ENCODE results near the gene ASB18. TPM values are rescaled to one million over a fixed set of nuclear protein-coding genes. Genes with fewer than 3 reads are reported as not detected.

ASB18 gene
- total and polyA plus RNA-seq, 2 donors (not counting 3 experiments of a cell fraction or from before 2014, with no cell fraction given) = not detected

DNA sequence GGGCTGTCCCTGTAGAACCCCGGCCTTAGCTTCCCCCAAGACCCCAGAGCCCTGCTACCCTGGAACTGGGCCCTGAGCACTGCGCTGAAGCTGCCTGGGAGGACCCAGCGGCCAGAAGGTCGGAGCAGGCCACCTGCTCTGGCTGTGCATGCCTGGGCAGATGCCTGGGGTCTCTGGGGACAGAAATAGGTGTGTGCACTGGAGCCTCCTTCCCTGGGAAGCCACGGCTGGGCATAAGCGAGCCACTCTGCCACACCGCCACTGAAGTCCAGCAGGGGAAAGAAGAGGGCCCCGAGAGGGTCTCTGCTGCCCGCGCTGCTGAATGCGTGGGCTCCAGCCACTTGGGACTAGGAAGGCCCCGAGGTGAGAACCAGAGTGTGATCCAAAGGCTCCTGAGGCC is 102.7 kb downstream of the ASB18 start:
- H4K20me1 ChIP-seq (replicated peaks; ENCODE audit: control insufficient read depth, extremely low read depth, insufficient read depth, low read length) = no peaks in the 10 kb centered on the region
- CTCF ChIA-PET = interaction anchor here (1.4 to 2.6 kb wide), 3 partner anchors 14 to 382 kb away, joined by 4 to 10 read pairs (median 7); no protein-coding TSS in a partner anchor
- no peaks in the 10 kb centered on the region for H3K9me1 ChIP-seq (replicated peaks; ENCODE audit: control insufficient read depth, extremely low read depth, insufficient read depth, low read length)
- TF ChIP-seq, protein P1, sequence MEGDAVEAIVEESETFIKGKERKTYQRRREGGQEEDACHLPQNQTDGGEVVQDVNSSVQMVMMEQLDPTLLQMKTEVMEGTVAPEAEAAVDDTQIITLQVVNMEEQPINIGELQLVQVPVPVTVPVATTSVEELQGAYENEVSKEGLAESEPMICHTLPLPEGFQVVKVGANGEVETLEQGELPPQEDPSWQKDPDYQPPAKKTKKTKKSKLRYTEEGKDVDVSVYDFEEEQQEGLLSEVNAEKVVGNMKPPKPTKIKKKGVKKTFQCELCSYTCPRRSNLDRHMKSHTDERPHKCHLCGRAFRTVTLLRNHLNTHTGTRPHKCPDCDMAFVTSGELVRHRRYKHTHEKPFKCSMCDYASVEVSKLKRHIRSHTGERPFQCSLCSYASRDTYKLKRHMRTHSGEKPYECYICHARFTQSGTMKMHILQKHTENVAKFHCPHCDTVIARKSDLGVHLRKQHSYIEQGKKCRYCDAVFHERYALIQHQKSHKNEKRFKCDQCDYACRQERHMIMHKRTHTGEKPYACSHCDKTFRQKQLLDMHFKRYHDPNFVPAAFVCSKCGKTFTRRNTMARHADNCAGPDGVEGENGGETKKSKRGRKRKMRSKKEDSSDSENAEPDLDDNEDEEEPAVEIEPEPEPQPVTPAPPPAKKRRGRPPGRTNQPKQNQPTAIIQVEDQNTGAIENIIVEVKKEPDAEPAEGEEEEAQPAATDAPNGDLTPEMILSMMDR (IDR thresholded peaks at IDR 0.05; ENCODE audit: extremely low read depth in 1 of 2, insufficient read depth in 1 of 2, low read depth in 1 of 2, low read length in 2 of 2) = no peak
- no peak for TF ChIP-seq JUN (IDR thresholded peaks at IDR 0.05; ENCODE audit: borderline replicate concordance, insufficient read depth, insufficient read length, low read depth)
- TF ChIP-seq, protein P2, sequence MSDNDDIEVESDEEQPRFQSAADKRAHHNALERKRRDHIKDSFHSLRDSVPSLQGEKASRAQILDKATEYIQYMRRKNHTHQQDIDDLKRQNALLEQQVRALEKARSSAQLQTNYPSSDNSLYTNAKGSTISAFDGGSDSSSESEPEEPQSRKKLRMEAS (IDR thresholded peaks at IDR 0.05; ENCODE audit: insufficient read depth, insufficient read length) = no peak
- TF ChIP-seq FOS (IDR thresholded peaks at IDR 0.05; ENCODE audit: borderline replicate concordance, insufficient read depth, low read length) = no peak
- no peak for TF ChIP-seq MYC (IDR thresholded peaks at IDR 0.05; ENCODE audit: low read depth, low read length)
- no peaks in the 10 kb centered on the region for H3K79me2 ChIP-seq (ENCODE audit: control insufficient read depth, insufficient read depth, low read length)
- FAIRE-seq (no peak), DNase-seq (ENCODE audit: low read depth, low spot score) (no peak)
- intact Hi-C loops (cut with micrococcal nuclease) (no loop called here), dilution Hi-C loops (cut with MboI; ENCODE audit: extremely low pct_ligation_motif_present, low sequenced_read_pairs) (no loop called here)
- H3K27ac ChIP-seq (ENCODE audit: insufficient read depth, low read depth, low read length) = no peak overlapping the region
- no peak overlapping the region for H2AFZ ChIP-seq (ENCODE audit: low read depth, low read length)
- BruUV-seq (replicated peaks) = no TSS peak
- H3K4me3 ChIP-seq (replicated peaks in 1 of 3; ENCODE audit: insufficient read depth in 1 of 3, low read depth in 1 of 3, low read length in 3 of 3) = no peak overlapping the region
- peaks cover 10% of the 10 kb centered on the region for H3K4me1 ChIP-seq (ENCODE audit: control insufficient read depth, extremely low read depth, insufficient read depth, low read length)
- no peaks in the 10 kb centered on the region for H3K9me3 ChIP-seq (replicated peaks; ENCODE audit: control insufficient read depth, insufficient read depth, low read length)
- H3K36me3 ChIP-seq (ENCODE audit: control insufficient read depth in 2 of 2, extremely low read depth in 1 of 2, insufficient read depth in 2 of 2, low read length in 2 of 2) = no peaks in the 10 kb centered on the region
- H3K4me2 ChIP-seq (ENCODE audit: insufficient read depth, low read length) = no peak overlapping the region
- no peak overlapping the region for H3K9ac ChIP-seq (replicated peaks; ENCODE audit: extremely low read depth, insufficient read depth, low read length)
- peaks cover 0 to 10% of the 10 kb centered on the region in 2 experiments for H3K27me3 ChIP-seq (ENCODE audit: control insufficient read depth in 2 of 2, insufficient read depth in 2 of 2, low read length in 2 of 2)
- POLR2A ChIA-PET = no interaction called here

DNA sequence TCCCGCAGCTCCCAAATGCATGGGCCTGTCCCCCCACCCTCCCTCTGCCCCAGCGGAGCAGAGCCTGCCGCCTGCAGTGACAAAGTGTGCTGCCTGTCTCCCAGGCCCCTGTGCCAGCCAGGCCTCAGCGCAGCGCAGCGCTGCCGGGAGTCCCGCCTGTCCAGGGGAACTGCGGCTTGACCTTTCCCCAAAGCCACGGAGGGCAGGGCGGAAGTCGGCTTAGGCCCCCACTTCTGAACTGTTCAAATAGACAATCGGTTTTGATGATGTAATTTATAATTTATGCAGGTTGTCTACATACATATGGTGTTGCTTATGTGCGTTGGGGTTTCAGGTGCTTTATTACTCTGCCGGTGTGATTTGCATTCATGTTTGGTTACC is 103.1 kb downstream of the ASB18 start:
- Histone ChIP-seq H3K9ac (replicated peaks; ENCODE audit: extremely low read depth, insufficient read depth, low read length) (no peak overlapping the region), H3K79me2 (ENCODE audit: control insufficient read depth, insufficient read depth, low read length) (no peaks in the 10 kb centered on the region), H3K9me1 (replicated peaks; ENCODE audit: control insufficient read depth, extremely low read depth, insufficient read depth, low read length) (no peaks in the 10 kb centered on the region), H3K4me2 (ENCODE audit: insufficient read depth, low read length) (no peak overlapping the region), H3K9me3 (replicated peaks; ENCODE audit: control insufficient read depth, insufficient read depth, low read length) (no peaks in the 10 kb centered on the region), H3K27ac (ENCODE audit: insufficient read depth, low read depth, low read length) (no peak overlapping the region), H2AFZ (ENCODE audit: low read depth, low read length) (no peak overlapping the region), H4K20me1 (replicated peaks; ENCODE audit: control insufficient read depth, extremely low read depth, insufficient read depth, low read length) (no peaks in the 10 kb centered on the region), H3K27me3 (ENCODE audit: control insufficient read depth in 2 of 2, insufficient read depth in 2 of 2, low read length in 2 of 2) (peaks cover 0 to 10% of the 10 kb centered on the region in 2 experiments), H3K4me3 (replicated peaks in 1 of 3; ENCODE audit: insufficient read depth in 1 of 3, low read depth in 1 of 3, low read length in 3 of 3) (no peak overlapping the region), H3K36me3 (ENCODE audit: control insufficient read depth in 2 of 2, extremely low read depth in 1 of 2, insufficient read depth in 2 of 2, low read length in 2 of 2) (no peaks in the 10 kb centered on the region), H3K4me1 (ENCODE audit: control insufficient read depth, extremely low read depth, insufficient read depth, low read length) (peaks cover 8% of the 10 kb centered on the region)
- intact Hi-C loops (cut with micrococcal nuclease) = no loop called here
- no TSS peak for BruUV-seq (replicated peaks)
- dilution Hi-C loops (cut with MboI; ENCODE audit: extremely low pct_ligation_motif_present, low sequenced_read_pairs) = no loop called here
- no peak for TF ChIP-seq POLR2A (IDR thresholded peaks at IDR 0.05; ENCODE audit: low read depth, low read length)
- no peak for TF ChIP-seq POLR2AphosphoS5 (IDR thresholded peaks at IDR 0.05; ENCODE audit: insufficient read depth, low read depth, low read length)
- no peak for TF ChIP-seq GATA2 (IDR thresholded peaks at IDR 0.05; ENCODE audit: insufficient read depth, insufficient read length, low read depth, low read length)
- TF ChIP-seq MYC (IDR thresholded peaks at IDR 0.05; ENCODE audit: low read depth, low read length) = no peak
- TF ChIP-seq, protein P2 (IDR thresholded peaks at IDR 0.05; ENCODE audit: insufficient read depth, insufficient read length) = no peak
- no peak for TF ChIP-seq FOS (IDR thresholded peaks at IDR 0.05; ENCODE audit: borderline replicate concordance, insufficient read depth, low read length)
- TF ChIP-seq EZH2 (IDR thresholded peaks at IDR 0.05; ENCODE audit: borderline replicate concordance, low read depth, low read length, severe bottlenecking) = no peak
- TF ChIP-seq, protein P1 (IDR thresholded peaks at IDR 0.05; ENCODE audit: extremely low read depth in 1 of 2, insufficient read depth in 1 of 2, low read depth in 1 of 2, low read length in 2 of 2) = no peak
- no peak for TF ChIP-seq JUN (IDR thresholded peaks at IDR 0.05; ENCODE audit: borderline replicate concordance, insufficient read depth, insufficient read length, low read depth)
- ChIA-PET CTCF (interaction anchor here (1.4 to 2.6 kb wide), 2 partner anchors 14 to 382 kb away, joined by 4 to 7 read pairs; no protein-coding TSS in a partner anchor), POLR2A (no interaction called here)
- DNase-seq (ENCODE audit: low read depth, low spot score) (no peak), FAIRE-seq (no peak)

Measured in endothelial cell of umbilical vein (primary cell).